Tibial nerve (tissue), 4 donors: ENCODE measurements around the gene CHSY1.

Source experiments
- EP300 ChIP-seq, 2 donors: sonication (generic); formaldehyde crosslinking; IDR thresholded peaks; one replicate each; pipeline ENCODE4 v1.6.1; 2017; ENCODE audit warnings: antibody characterized with exemption in 2 of 2, mild to moderate bottlenecking in 1 of 2
- POLR2A ChIP-seq, 2 donors: fragments of 450-650 bp; IDR thresholded peaks; one replicate each; pipeline ENCODE4 v1.6.1; 2017; ENCODE audit warnings: antibody characterized with exemption in 2 of 2, mild to moderate bottlenecking in 2 of 2, moderate library complexity in 2 of 2
- TF ChIP-seq, protein P1 (sequence below), 5 experiments: fragments of 200-600 bp in 3 of 5; fragments of 450-650 bp in 2 of 5; sonication (generic) in 3 of 5; IDR thresholded peaks; one replicate each; pipeline ENCODE4 v1.5.1; 2016 to 2019; ENCODE audit warnings: antibody characterized with exemption in 5 of 5, mild to moderate bottlenecking in 3 of 5, moderate library complexity in 2 of 5

GRCh38 chr15:101173233-101174119 is 78.4 kb downstream of the CHSY1 start:
- TF ChIP-seq, protein P1, sequence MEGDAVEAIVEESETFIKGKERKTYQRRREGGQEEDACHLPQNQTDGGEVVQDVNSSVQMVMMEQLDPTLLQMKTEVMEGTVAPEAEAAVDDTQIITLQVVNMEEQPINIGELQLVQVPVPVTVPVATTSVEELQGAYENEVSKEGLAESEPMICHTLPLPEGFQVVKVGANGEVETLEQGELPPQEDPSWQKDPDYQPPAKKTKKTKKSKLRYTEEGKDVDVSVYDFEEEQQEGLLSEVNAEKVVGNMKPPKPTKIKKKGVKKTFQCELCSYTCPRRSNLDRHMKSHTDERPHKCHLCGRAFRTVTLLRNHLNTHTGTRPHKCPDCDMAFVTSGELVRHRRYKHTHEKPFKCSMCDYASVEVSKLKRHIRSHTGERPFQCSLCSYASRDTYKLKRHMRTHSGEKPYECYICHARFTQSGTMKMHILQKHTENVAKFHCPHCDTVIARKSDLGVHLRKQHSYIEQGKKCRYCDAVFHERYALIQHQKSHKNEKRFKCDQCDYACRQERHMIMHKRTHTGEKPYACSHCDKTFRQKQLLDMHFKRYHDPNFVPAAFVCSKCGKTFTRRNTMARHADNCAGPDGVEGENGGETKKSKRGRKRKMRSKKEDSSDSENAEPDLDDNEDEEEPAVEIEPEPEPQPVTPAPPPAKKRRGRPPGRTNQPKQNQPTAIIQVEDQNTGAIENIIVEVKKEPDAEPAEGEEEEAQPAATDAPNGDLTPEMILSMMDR (IDR thresholded peaks at IDR 0.05), result no peak
- TF ChIP-seq EP300 (IDR thresholded peaks at IDR 0.05), result no peak
- no peak for TF ChIP-seq POLR2A (IDR thresholded peaks at IDR 0.05)
